GM19035 (cell line): Measurements from ENCODE around the gene ZBED2.
"Not testable (repeated sequence)": the region's sequence is repeated elsewhere in the genome, so short reads cannot be mapped to it uniquely, and the experiment has no call there.

Experiments used
- ATAC-seq: cut with Tn5 transposase; IDR thresholded peaks from one replicate; pipeline ENCODE4 v1.9.1; 2021; ENCODE audit not compliant: unreplicated experiment

The ZBED2 gene

GRCh38 chr3:111595232-111595631 lies at the start of gene ZBED2:
Gene ZBED2, minus strand, starts transcription at chr3:111595346. Its CDS starts 1,145 bp downstream, at chr3:111594201.
- no peak for ATAC-seq

GRCh38 chr3:111639316-111639715 lies 44.2 kb upstream of the ZBED2 start:
- no peak for ATAC-seq

GRCh38 chr3:111636366-111636885 lies 41.3 kb upstream of the ZBED2 start:
- ATAC-seq, result no peak

GRCh38 chr3:111635403-111635802 lies 40.3 kb upstream of the ZBED2 start:
- no peak for ATAC-seq

- ATAC-seq, result not testable (repeated sequence)
These were observed 35.5 kb upstream of the ZBED2 start for GRCh38 chr3:111630638-111631037.

DNA sequence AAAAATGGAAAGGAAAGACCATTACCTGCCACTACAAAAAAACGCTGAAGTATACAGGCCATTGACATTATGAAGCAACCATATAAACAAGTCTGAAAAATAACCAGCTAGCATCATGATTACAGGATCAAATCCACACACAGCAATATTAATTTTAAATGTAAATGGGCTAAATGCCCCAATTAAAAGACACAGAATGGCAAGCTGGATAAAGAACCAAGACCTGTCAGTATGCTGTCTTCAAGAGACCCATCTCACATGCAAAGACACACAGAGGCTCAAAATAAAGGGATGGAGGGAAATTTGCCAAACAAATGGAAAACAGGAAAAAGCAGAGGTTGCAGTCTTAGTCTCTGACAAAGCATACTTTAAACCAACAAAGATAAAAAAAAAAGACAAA lies 33.9 kb upstream of the ZBED2 start:
- ATAC-seq, result not testable (repeated sequence)

DNA sequence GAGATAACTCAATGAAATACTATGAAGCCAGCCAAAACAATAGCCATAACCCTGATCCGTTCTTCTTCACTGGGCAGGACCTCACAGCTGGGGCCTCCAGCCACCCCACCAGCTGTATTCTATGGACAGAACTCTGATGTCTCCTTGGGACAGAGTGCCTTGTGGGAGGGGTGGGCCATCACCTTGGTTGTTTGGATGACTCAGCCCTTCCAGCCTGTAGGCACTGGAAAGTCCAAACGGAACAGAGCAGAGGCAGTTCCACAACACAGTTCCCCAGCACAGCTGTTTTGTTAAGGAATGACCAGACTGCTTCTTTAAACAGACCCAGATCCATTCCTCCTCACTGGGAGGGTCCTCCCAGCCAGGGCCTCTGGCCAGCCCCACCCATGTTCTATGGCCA lies 31.9 kb upstream of the ZBED2 start:
- ATAC-seq, result no peak

GRCh38 chr3:111621535-111621934 lies 26.4 kb upstream of the ZBED2 start:
- ATAC-seq, result no peak

GRCh38 chr3:111619833-111620232 lies 24.7 kb upstream of the ZBED2 start:
- ATAC-seq, result no peak

DNA sequence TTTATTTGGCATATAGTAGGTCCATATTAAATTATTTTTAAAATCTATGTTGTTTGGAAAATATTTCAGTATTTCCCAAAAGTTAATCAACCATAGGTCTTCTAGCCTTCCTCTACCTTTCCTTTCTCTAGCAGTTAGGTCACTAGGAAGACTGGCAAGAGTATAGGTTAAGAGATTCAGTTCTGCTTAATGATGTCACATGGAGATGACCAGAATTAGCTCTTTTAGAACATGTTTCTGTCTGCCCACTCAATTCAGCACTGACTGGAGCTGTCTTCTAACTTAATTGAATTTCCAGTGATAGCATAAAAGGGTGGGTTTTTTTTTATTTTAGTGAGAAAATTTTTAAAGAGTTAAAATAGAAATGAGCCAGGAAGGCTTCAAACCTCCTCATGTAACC lies 23.8 kb upstream of the ZBED2 start:
- no peak for ATAC-seq

- ATAC-seq, result no peak
These were observed 22.9 kb upstream of the ZBED2 start for GRCh38 chr3:111617912-111618601.

DNA sequence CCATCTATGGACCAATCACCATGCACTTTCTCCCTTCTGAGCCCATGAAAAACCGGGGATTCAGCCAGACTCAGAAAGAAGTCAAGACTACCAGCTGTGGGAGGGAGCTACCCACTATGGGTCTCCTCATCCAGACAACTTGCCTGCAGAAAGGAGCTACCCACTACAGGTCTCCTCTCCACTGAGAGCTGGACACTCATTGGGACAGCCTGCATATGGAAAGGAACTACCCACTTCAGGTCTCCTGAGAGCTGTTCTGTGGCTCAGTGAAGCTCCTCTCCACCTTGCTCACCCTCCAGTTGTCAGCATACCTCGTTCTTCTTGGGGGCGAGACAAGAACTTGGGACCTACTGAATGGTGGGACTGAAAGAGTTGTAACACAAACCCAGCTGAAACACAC lies 22.3 kb upstream of the ZBED2 start:
- no peak for ATAC-seq

DNA sequence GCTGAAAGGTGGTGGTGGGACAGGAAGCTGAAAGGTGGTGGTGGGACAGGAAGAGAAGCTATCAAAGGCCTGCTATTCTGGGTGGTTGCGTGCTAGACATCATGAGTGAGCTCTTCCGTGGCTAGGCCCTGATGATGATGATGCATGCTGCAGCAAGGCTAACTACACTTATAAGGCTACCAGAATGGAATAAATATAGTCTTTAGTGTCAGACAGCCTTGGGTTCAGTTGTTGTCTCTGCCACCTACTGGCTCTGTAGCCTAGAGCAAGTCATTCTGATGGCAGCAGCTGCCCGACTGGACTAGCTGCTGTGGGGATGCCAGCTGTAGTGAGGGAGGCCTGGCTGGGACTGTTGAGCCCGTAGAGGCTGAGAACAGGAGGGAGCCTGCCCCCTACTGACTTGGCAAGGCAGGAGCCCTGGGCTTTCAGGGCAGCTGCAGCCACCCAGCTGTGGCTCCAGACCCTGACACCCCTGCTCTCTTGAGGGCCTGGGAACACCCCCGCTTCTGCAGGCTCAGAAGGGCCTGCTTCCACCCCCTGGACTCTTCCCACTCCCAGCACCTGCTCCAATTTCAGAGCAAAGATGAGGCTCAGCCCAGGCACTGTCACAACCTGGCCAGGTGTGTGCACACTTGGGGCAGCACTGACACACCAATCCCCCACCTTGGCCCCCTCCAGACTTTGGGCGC lies 21.4 kb upstream of the ZBED2 start:
- peak; percentile 59 for ATAC-seq

DNA sequence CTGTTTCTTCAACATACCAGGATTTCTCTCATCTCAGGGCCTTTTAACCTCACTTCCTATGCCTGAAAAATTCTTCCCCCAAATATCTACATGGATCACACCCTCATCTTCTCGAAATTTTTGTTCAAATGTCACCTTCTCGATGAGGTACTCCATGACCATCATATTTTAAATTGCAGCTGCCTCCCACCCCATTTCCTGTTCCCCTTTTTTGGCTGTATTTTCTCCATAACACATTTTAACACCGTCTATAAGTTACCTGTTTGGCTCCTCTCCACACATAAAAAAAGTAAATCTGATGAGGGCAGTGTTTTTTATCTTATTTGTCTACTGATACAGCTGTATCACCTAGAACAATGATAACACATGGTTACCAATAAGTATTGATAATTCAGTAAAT lies 20.7 kb upstream of the ZBED2 start:
- ATAC-seq, result no peak

DNA sequence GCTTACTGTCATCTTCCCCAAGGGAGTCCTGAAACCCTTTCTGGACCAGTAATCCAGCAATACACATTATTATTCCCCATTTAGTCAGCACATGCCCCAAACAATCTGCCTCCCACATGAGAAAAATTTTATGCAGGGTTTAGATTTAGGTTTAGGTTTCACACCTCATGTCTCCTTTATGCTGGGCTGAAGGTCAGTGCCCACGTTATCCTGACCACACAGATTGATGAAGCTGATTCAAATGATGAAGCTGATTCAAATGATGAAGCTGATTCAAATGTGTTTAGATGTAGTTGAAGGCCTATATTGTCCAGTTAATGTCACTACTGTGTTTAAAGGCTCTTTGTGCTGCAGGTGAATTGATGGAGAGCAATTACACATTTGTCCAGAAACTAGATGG lies 18.1 kb upstream of the ZBED2 start:
- ATAC-seq, result no peak

- ATAC-seq, result peak; percentile 14
These were observed 15.5 kb upstream of the ZBED2 start for GRCh38 chr3:111610612-111611054.

GRCh38 chr3:111610189-111610588 lies 15.0 kb upstream of the ZBED2 start:
- ATAC-seq, result peak; percentile 83

GRCh38 chr3:111609700-111610099 lies 14.6 kb upstream of the ZBED2 start:
- ATAC-seq, result no peak

DNA sequence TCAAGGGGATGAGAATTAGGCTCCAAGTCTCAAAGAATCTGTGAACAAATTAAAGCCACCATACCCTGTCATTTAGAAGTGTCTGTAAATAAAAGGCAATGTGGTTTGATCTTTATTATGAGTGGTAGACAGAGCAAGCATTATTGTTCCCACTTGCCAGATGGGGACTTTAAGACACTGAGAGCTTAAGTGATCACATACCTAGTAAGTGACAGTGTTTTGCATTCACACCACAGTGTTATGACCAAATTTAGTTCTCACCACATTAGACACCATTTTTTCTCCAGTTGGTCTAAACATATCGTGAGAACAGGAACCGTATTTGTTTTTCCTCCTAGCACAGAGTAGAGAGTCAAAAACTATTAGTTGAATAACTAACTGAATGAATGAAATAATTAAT lies 13.2 kb upstream of the ZBED2 start:
- no peak for ATAC-seq

DNA sequence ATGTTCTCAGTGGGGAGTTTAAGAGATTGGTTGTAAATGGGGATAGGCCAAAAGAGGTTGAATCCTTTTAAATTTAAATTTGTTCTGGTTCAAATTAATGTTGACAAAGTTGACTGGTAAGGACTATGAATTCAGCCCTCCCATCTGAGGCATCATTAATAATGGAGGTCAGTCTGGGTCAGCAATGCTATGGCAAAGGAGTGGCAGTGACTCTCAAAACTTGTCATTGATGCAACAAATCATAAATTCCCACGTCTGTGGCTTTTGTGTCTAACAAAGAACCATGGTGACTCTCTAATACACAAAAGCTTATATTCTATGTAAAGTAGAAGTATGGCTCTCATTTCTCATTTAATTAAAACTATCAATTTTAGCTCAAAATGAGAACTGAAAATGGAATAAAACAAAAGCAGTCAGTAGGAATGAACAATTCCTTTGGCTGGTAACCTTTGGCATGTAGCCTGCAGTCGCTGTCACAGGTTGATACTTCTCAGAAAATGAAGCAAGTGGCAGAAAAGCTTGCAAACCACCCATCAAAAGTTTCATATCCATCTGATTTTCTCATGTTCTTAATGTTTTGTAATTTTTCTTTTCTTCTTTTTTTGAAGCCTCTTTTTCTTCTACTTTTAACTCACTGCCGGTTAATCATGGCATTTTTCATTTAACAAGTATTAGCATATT lies 12.2 kb upstream of the ZBED2 start:
- ATAC-seq, result no peak

GRCh38 chr3:111605493-111605892 lies 10.3 kb upstream of the ZBED2 start:
- ATAC-seq, result no peak

GRCh38 chr3:111605018-111605417 lies 9.9 kb upstream of the ZBED2 start:
- no peak for ATAC-seq
